OCI-LY1 (cell line): ENCODE measurements around the gene CERS6.

Source experiments
- H2AFZ ChIP-seq: fragments of 200-600 bp; sonication (generic), shearing (Covaris generic); 2 replicates; pipeline ENCODE4 v1.6.0; 2014; ENCODE audit warnings: antibody characterized with exemption, mild to moderate bottlenecking, low read length
- H3F3A ChIP-seq: fragments of 200-600 bp; sonication (generic), shearing (Covaris generic); 2 replicates; pipeline ENCODE4 v1.6.0; 2014; ENCODE audit warnings: mild to moderate bottlenecking, antibody characterized with exemption, low read length, moderate library complexity; ENCODE audit not compliant: insufficient read depth
- H3K27ac ChIP-seq: fragments of 200-600 bp; sonication (generic); 2 replicates; pipeline ENCODE4 v1.5.1; 2014; ENCODE audit warnings: low read length, mixed run types, mild to moderate bottlenecking, low read depth; ENCODE audit not compliant: poor library complexity, severe bottlenecking
- H3K27me3 ChIP-seq: fragments of 200-600 bp; sonication (generic); 2 replicates; pipeline ENCODE4 v1.6.0; 2014; ENCODE audit warnings: antibody characterized with exemption, mild to moderate bottlenecking, low read length, moderate library complexity; ENCODE audit not compliant: insufficient read depth
- H3K36me3 ChIP-seq: fragments of 200-600 bp; sonication (generic); 2 replicates; pipeline ENCODE4 v1.6.1; 2014; ENCODE audit warnings: mild to moderate bottlenecking, antibody characterized with exemption, low read length, moderate library complexity, mixed read lengths; ENCODE audit not compliant: insufficient read depth
- H3K4me1 ChIP-seq: fragments of 200-600 bp; sonication (generic); 2 replicates; pipeline ENCODE4 v1.5.1; 2014; ENCODE audit warnings: mild to moderate bottlenecking, low read length, moderate library complexity; ENCODE audit not compliant: insufficient read depth, severe bottlenecking
- H3K4me2 ChIP-seq: fragments of 200-600 bp; sonication (generic), shearing (Covaris generic); 2 replicates; pipeline ENCODE4 v1.6.1; 2014; ENCODE audit warnings: low read length
- H3K4me3 ChIP-seq: fragments of 200-600 bp; sonication (generic); 2 replicates; pipeline ENCODE4 v1.5.1; 2014; ENCODE audit warnings: low read length, low read depth, mild to moderate bottlenecking, mixed read lengths; ENCODE audit not compliant: poor library complexity, severe bottlenecking
- H3K79me2 ChIP-seq: fragments of 200-600 bp; shearing (Covaris generic); 2 replicates; pipeline ENCODE4 v1.6.1; 2016; ENCODE audit warnings: mixed run types, low read length, mixed read lengths; ENCODE audit not compliant: insufficient read depth
- H3K9ac ChIP-seq: fragments of 200-600 bp; sonication (generic), shearing (Covaris generic); 2 replicates; pipeline ENCODE4 v1.6.1; 2014; ENCODE audit warnings: mild to moderate bottlenecking, low read length, mixed read lengths
- H3K9me2 ChIP-seq: fragments of 200-600 bp; sonication (generic), shearing (Covaris generic); 2 replicates; pipeline ENCODE4 v1.6.1; 2014; ENCODE audit warnings: low read depth, mild to moderate bottlenecking, low read length, mixed read lengths
- H3K9me3 ChIP-seq: fragments of 200-600 bp; shearing (Covaris generic); 2 replicates; pipeline ENCODE4 v1.6.1; 2014; ENCODE audit warnings: low read length, mixed read lengths
- H4K20me1 ChIP-seq: fragments of 200-600 bp; sonication (generic), shearing (Covaris generic); 2 replicates; pipeline ENCODE4 v1.6.0; 2016; ENCODE audit warnings: mild to moderate bottlenecking, low read length; ENCODE audit not compliant: insufficient read depth
- EZH2 ChIP-seq: fragments of 200-600 bp; sonication (generic), shearing (Covaris generic); IDR thresholded peaks from 2 replicates; pipeline ENCODE4 v1.8.0; 2017; ENCODE audit warnings: borderline replicate concordance, mixed run types, mild to moderate bottlenecking, antibody characterized with exemption, low read length, moderate library complexity, mixed read lengths
- TF ChIP-seq, protein P1 (sequence below): fragments of 200-600 bp; sonication (generic), shearing (Covaris generic); IDR thresholded peaks from 2 replicates; pipeline ENCODE4 v1.5.1; 2017; ENCODE audit warnings: mild to moderate bottlenecking, antibody characterized with exemption, low read length, moderate library complexity, mixed read lengths

Gene CERS6

GRCh38 chr2:168702579-168702978 is 246.5 kb downstream of the CERS6 start:
- no peak overlapping the region for H2AFZ ChIP-seq
- H3K4me2 ChIP-seq, result no peak overlapping the region
- no peaks in the 10 kb centered on the region for H3K9me2 ChIP-seq
- no peak overlapping the region for H3K4me3 ChIP-seq
- H3K27ac ChIP-seq, result no peak overlapping the region
- H3K9me3 ChIP-seq, result no peaks in the 10 kb centered on the region
- H3K9ac ChIP-seq, result no peak overlapping the region
- no peaks in the 10 kb centered on the region for H3K4me1 ChIP-seq
- TF ChIP-seq, protein P1, sequence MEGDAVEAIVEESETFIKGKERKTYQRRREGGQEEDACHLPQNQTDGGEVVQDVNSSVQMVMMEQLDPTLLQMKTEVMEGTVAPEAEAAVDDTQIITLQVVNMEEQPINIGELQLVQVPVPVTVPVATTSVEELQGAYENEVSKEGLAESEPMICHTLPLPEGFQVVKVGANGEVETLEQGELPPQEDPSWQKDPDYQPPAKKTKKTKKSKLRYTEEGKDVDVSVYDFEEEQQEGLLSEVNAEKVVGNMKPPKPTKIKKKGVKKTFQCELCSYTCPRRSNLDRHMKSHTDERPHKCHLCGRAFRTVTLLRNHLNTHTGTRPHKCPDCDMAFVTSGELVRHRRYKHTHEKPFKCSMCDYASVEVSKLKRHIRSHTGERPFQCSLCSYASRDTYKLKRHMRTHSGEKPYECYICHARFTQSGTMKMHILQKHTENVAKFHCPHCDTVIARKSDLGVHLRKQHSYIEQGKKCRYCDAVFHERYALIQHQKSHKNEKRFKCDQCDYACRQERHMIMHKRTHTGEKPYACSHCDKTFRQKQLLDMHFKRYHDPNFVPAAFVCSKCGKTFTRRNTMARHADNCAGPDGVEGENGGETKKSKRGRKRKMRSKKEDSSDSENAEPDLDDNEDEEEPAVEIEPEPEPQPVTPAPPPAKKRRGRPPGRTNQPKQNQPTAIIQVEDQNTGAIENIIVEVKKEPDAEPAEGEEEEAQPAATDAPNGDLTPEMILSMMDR, result no peak
- no peak for TF ChIP-seq EZH2
- no peaks in the 10 kb centered on the region for H3K36me3 ChIP-seq
- H3K27me3 ChIP-seq, result no peaks in the 10 kb centered on the region
- no peaks in the 10 kb centered on the region for H4K20me1 ChIP-seq
- no peaks in the 10 kb centered on the region for H3F3A ChIP-seq
- no peaks in the 10 kb centered on the region for H3K79me2 ChIP-seq

DNA sequence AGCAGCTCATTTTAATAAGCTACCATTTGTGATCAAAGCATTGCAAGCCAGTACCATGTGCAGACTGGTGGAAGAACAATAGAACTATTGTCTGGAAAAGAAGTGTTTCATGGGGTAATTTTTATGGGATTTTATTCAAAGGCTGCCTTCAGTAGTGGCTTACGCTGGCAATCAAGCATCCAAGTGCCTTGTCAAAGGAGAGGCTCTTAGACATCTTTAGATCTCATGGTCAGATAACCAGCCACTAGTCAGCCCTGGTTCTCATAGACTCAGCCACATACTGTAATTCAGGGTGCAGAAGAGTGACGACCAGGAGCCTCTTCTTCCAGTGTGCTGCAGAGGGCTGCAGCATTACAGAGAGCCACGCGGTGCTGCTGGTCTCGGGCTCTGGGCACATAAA is 247.9 kb downstream of the CERS6 start:
- no peaks in the 10 kb centered on the region for H3K36me3 ChIP-seq
- no peak overlapping the region for H2AFZ ChIP-seq
- H3K9me3 ChIP-seq, result no peaks in the 10 kb centered on the region
- no peak overlapping the region for H3K9ac ChIP-seq
- H3F3A ChIP-seq, result no peaks in the 10 kb centered on the region
- H3K4me2 ChIP-seq, result no peak overlapping the region
- no peaks in the 10 kb centered on the region for H3K27me3 ChIP-seq
- no peaks in the 10 kb centered on the region for H3K79me2 ChIP-seq
- H3K27ac ChIP-seq, result no peak overlapping the region
- H4K20me1 ChIP-seq, result no peaks in the 10 kb centered on the region
- H3K4me3 ChIP-seq, result no peak overlapping the region
- TF ChIP-seq, protein P1, result no peak
- no peak for TF ChIP-seq EZH2
- H3K4me1 ChIP-seq, result no peaks in the 10 kb centered on the region
- no peaks in the 10 kb centered on the region for H3K9me2 ChIP-seq

DNA sequence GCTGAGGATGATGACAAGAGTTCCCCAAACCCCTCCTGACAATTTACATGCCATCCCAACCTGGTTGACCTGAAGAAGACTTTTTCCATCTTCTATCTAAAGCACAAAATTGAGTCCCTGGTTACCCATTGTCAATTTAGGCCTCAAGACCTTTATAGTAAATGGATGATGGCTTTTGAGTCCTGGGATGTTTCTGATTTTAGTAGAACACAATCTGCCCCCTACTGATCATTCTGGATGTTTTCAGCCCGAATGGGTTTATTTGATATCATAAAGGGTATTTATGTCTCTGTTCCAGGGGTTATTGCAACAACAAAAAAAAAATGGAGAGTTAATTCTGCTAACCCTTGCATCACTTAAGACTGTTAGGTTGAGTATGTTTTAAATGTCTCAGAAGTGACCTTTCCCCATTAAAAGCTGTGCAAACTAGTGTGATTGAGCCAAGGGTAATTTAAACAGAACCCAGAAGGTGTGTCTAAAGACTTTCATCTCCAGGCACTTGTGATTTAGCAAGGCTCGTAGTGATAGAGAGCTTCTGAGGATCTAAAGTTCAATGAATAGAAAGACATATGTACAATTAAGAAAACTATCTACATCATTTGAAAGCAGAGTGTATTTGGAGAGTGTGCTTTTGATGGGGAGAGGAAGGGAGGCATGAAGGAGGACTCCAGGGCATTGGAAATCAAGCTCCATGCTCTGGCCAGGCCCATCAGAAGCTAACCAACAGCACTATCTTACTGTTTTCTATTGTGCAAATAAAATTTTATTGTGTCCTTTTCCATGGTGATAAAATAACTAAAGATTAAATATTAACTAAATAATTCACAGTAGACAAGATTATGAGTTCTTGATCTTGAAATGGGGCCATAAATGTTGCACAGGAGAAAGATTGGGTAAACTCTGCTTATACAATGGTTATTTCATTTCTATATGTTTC is 249.7 kb downstream of the CERS6 start:
- no peak overlapping the region for H3K27ac ChIP-seq
- TF ChIP-seq EZH2, result no peak
- TF ChIP-seq, protein P1, result peak; percentile 43
- no peaks in the 10 kb centered on the region for H3K9me2 ChIP-seq
- no peak overlapping the region for H3K4me3 ChIP-seq
- H3K79me2 ChIP-seq, result no peaks in the 10 kb centered on the region
- H3K4me1 ChIP-seq, result no peaks in the 10 kb centered on the region
- no peaks in the 10 kb centered on the region for H3F3A ChIP-seq
- H3K9ac ChIP-seq, result no peak overlapping the region
- H3K36me3 ChIP-seq, result no peaks in the 10 kb centered on the region
- H4K20me1 ChIP-seq, result no peaks in the 10 kb centered on the region
- no peak overlapping the region for H2AFZ ChIP-seq
- H3K9me3 ChIP-seq, result no peaks in the 10 kb centered on the region
- H3K27me3 ChIP-seq, result no peaks in the 10 kb centered on the region
- H3K4me2 ChIP-seq, result no peak overlapping the region
